NT2/D1 (cell line): Measurements from ENCODE around the gene OBSCN.

Experiments
- SUZ12 ChIP-seq: IDR thresholded peaks from 2 replicates; pipeline ENCODE4 v1.6.1; 2011; ENCODE audit not compliant: insufficient read length, insufficient read depth; ENCODE audit errors: extremely low read depth
- YY1 ChIP-seq: IDR thresholded peaks from 2 replicates; pipeline ENCODE4 v1.6.1; 2011; ENCODE audit not compliant: insufficient read length, insufficient read depth
- ZNF274 ChIP-seq: IDR thresholded peaks from 2 replicates; pipeline ENCODE4 v1.6.1; 2011; ENCODE audit warnings: mild to moderate bottlenecking, low read depth, low read length

DNA sequence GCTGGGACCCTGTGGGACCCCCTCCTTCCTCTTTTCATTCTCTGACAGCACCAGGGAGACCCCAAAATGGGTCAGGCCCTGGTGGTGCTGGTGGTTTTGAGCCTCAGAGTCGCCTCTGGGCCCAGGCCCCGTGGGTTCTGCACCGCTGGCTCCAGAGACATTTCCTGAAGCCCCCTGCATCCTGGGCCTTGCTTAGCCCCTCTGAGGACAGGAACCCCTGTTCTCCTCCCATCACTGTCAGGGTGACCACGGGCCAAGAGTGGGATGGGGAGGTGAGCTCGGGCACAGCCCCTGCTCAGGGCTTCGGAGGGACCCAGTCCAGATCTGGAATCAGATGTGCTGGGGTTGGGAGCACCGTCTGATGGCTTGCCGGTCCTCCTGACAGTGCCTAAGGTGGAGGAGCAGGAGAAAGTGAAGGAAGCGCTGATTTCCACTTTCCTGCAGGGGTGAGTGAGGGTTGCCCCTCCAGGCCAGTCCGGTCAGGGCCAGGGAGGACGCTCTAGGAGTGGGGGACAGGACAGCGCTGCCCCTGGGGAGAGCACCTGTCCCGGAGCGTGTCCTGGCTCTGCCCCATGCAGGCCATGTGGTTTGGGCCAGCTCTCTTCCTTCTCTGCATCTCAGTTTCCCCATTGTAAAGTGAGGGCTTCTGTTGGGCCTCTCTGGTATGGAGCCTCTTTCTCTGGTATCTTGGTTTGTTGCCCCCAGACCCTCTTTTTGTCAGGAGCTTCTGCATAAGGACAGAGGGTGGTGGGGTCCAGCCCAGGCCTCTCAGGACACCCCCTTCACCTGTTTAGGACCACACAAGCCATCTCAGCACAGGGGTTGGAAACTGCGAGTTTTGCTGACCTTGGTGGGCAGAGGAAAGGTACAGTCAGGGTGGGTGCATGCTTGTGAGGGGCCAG is 127.8 kb downstream of the OBSCN start:
- TF ChIP-seq YY1 (no peak), ZNF274 (no peak), SUZ12 (no peak)
